Uterus (tissue), 4 donors: Measurements from ENCODE around the gene XRN1. TPM values are rescaled to one million over a fixed set of nuclear protein-coding genes. Genes with fewer than 3 reads are reported as not detected.

Experiments used
- DNase-seq, 2 donors: peaks; one replicate each; pipeline ENCODE4 v3.0.0-alpha.2; 2019 to 2020
- H3K27ac ChIP-seq, 2 donors: fragments of 200-600 bp; sonication (generic); 1 replicate in 1 of 2; 2 replicates in 1 of 2; pipeline ENCODE4 v1.5.1; 2016 to 2018
- H3K27me3 ChIP-seq, 2 donors: fragments of 200-600 bp; sonication (generic); one replicate each; pipeline ENCODE4 v1.5.1; 2018 to 2019; ENCODE audit warnings: control low read depth in 1 of 2
- H3K36me3 ChIP-seq, 2 donors: fragments of 200-600 bp; sonication (generic); one replicate each; pipeline ENCODE4 v1.5.1; 2019; ENCODE audit warnings: control low read depth in 1 of 2
- H3K4me1 ChIP-seq, 2 donors: fragments of 200-600 bp; sonication (generic); one replicate each; pipeline ENCODE4 v1.5.1; 2018 to 2019; ENCODE audit warnings: control low read depth in 1 of 2
- H3K4me3 ChIP-seq, 2 donors: fragments of 200-600 bp; sonication (generic); 1 replicate in 1 of 2; 2 replicates in 1 of 2; pipeline ENCODE4 v1.5.1; 2018 to 2019; ENCODE audit warnings: mild to moderate bottlenecking in 1 of 2
- H3K9me3 ChIP-seq, 2 donors: fragments of 200-600 bp; sonication (generic); one replicate each; pipeline ENCODE4 v1.5.1; 2019; ENCODE audit warnings: control low read depth in 1 of 2
- POLR2A ChIP-seq, 2 donors: fragments of 450-650 bp; IDR thresholded peaks; one replicate each; pipeline ENCODE4 v1.6.1; 2016; ENCODE audit warnings: antibody characterized with exemption in 2 of 2, mild to moderate bottlenecking in 1 of 2, moderate library complexity in 1 of 2
- intact Hi-C: fragments of 100-400 bp; cut with DNase I; formaldehyde crosslinking; loops from one replicate; pipeline ENCODE4 v1.15.1; 2023; ENCODE audit warnings: low total_unique reads
- total RNA-seq, 4 donors: library from RNA; depleted of rRNA in 3 of 4; stranded (reverse); fragments of >200 nt in 3 of 4; gene quantifications; one replicate each; pipeline versions ENCODE4 v1.1.0 to v1.2.4, GENCODE V29; 2014 to 2023
- TF ChIP-seq, protein P1 (sequence below), 4 experiments: fragments of 200-600 bp in 2 of 4; fragments of 450-650 bp in 2 of 4; sonication (generic) in 2 of 4; IDR thresholded peaks; one replicate each; pipeline ENCODE4 v1.5.1; 2016 to 2019; ENCODE audit warnings: antibody characterized with exemption in 4 of 4, mild to moderate bottlenecking in 2 of 4, moderate library complexity in 1 of 4
- donor health status: DM: yes; HTN: yes; CAD: no.

Gene XRN1
- total RNA-seq, 4 donors from 2014 or later = 24.6 to 95.3 (median 59.4) TPM

DNA sequence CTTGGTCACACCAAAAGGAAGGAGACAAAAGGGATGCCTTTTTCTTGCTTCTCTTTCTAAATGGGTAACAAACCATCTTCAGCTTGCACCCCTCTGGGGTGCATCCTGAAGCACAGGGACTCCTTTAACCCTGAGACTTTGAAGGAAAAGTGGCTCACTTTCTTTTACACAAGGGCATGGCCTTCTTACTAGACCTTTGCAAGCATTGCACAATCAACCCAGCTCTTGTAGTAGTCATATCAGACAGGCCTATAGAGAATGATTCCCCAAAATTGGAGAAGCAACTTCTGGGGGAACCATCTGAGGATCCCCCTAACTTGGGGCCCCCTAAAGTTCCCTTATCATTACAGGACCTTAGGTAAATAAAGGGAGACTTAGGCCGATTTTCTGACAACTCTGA lies 166.4 kb downstream of the XRN1 start:
- Histone ChIP-seq H3K36me3 (no peaks in the 10 kb centered on the region), H3K9me3 (no peaks in the 10 kb centered on the region), H3K4me1 (no peaks in the 10 kb centered on the region), H3K4me3 (no peak overlapping the region), H3K27me3 (no peaks in the 10 kb centered on the region), H3K27ac (no peak overlapping the region)
- no peak for TF ChIP-seq POLR2A (IDR thresholded peaks at IDR 0.05)
- TF ChIP-seq, protein P1, sequence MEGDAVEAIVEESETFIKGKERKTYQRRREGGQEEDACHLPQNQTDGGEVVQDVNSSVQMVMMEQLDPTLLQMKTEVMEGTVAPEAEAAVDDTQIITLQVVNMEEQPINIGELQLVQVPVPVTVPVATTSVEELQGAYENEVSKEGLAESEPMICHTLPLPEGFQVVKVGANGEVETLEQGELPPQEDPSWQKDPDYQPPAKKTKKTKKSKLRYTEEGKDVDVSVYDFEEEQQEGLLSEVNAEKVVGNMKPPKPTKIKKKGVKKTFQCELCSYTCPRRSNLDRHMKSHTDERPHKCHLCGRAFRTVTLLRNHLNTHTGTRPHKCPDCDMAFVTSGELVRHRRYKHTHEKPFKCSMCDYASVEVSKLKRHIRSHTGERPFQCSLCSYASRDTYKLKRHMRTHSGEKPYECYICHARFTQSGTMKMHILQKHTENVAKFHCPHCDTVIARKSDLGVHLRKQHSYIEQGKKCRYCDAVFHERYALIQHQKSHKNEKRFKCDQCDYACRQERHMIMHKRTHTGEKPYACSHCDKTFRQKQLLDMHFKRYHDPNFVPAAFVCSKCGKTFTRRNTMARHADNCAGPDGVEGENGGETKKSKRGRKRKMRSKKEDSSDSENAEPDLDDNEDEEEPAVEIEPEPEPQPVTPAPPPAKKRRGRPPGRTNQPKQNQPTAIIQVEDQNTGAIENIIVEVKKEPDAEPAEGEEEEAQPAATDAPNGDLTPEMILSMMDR (IDR thresholded peaks at IDR 0.05) = no peak
- intact Hi-C loops = loop anchor here (10.0 kb wide), 1 partner anchor 157 kb away; no protein-coding TSS in a partner anchor
- DNase-seq = no peak

DNA sequence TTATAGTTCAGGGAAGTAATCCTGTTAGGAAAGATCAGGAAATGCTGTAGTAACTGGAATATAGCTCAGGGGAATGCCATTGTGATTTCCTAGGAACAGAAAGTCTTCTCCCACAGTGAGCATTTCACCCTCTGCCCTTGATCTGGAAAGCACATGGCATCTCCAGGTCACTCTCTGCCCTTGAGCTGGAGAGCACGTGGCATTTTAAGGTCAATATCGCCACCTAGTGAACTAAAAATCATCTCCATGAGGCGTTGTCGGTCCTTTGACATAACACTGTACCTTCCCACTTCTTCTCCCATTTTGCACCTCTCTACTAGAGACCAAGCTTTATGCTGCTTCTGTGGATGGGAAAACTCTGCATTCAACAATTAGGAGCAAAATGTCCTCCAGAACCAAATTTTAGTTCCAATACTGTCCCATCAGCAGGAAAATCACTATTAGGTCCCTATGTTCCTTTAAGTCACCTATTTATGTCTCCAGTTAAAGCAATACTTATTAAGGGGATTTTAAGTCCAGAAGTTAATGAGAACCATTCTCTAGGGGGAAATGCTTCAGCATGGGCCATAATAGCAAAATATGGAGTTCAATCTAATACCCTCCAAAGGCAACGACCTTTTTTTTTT lies 167.8 kb downstream of the XRN1 start:
- no peaks in the 10 kb centered on the region for H3K4me1 ChIP-seq
- H3K27me3 ChIP-seq = no peaks in the 10 kb centered on the region
- intact Hi-C loops = loop anchor here (10.0 kb wide), 1 partner anchor 155 kb away; no protein-coding TSS in a partner anchor
- TF ChIP-seq POLR2A (IDR thresholded peaks at IDR 0.05) = no peak
- TF ChIP-seq, protein P1 (IDR thresholded peaks at IDR 0.05) = peak; percentile 56 to 73 (median 65)
- no peaks in the 10 kb centered on the region for H3K36me3 ChIP-seq
- H3K4me3 ChIP-seq = no peak overlapping the region
- H3K27ac ChIP-seq = no peak overlapping the region
- H3K9me3 ChIP-seq = no peaks in the 10 kb centered on the region
- DNase-seq = peak; percentile 16 to 42

- H3K4me3 ChIP-seq = no peak overlapping the region
- no peaks in the 10 kb centered on the region for H3K36me3 ChIP-seq
- no peaks in the 10 kb centered on the region for H3K9me3 ChIP-seq
- no peaks in the 10 kb centered on the region for H3K4me1 ChIP-seq
- no peak overlapping the region for H3K27ac ChIP-seq
- H3K27me3 ChIP-seq = no peaks in the 10 kb centered on the region
- no peak for DNase-seq
- TF ChIP-seq POLR2A (IDR thresholded peaks at IDR 0.05) = no peak
- TF ChIP-seq, protein P1 (IDR thresholded peaks at IDR 0.05) = no peak
- intact Hi-C loops = no loop called here
Observed at GRCh38 chr3:142278451-142278850, 169.4 kb downstream of the XRN1 start.

DNA sequence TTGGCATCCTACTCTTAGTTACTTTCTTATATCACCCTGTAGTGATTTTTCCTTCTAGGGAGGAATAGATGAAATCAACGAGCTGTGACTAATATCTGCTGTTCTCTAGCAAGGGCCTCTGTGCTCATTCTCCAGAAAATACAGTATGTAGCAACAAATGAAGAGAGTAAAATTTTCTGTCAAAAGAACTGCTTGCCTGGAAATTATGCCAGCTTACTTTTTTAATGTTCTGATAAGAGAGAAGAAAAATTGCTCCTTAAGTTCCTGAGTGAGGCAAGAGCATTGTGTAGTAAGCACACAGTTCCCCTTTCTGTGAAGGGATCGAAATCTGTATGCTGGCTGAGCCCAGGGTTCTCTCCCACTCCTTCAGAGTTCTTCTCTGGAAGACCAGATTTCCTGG lies 171.1 kb downstream of the XRN1 start:
- Histone ChIP-seq H3K4me3 (no peak overlapping the region), H3K9me3 (no peaks in the 10 kb centered on the region), H3K27me3 (no peaks in the 10 kb centered on the region), H3K27ac (peak overlapping the region in 1 of 2 donors; percentile 32), H3K36me3 (no peaks in the 10 kb centered on the region), H3K4me1 (no peaks in the 10 kb centered on the region)
- DNase-seq = no peak
- intact Hi-C loops = no loop called here
- TF ChIP-seq, protein P1 (IDR thresholded peaks at IDR 0.05) = no peak
- no peak for TF ChIP-seq POLR2A (IDR thresholded peaks at IDR 0.05)

DNA sequence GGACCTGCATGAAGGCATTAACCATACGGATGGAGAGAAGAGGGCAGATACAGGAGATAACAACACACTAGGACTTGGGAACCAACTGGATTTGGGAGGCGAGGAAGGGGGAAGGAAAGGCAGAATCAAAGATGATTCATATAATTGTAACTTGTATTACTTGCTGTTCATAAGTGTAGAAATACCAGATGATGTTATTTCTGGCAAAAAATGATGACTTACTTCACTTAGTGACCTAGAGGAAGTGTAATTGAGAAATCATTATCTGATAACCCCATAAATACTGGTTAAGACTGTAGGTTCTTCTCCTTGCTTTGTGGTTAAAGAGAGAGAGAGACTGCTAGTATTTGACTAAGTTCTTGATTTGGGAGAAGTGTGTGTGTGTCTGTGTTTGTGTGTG lies 172.0 kb downstream of the XRN1 start:
- DNase-seq = no peak
- H3K36me3 ChIP-seq = no peaks in the 10 kb centered on the region
- H3K4me1 ChIP-seq = no peaks in the 10 kb centered on the region
- intact Hi-C loops = no loop called here
- TF ChIP-seq POLR2A (IDR thresholded peaks at IDR 0.05) = no peak
- TF ChIP-seq, protein P1 (IDR thresholded peaks at IDR 0.05) = no peak
- no peaks in the 10 kb centered on the region for H3K9me3 ChIP-seq
- H3K4me3 ChIP-seq = no peak overlapping the region
- H3K27ac ChIP-seq = no peak overlapping the region
- H3K27me3 ChIP-seq = no peaks in the 10 kb centered on the region
